ENCODE measurements around the gene BCL2.
A peak's percentile ranks its signal among the peaks of the same experiment; 100 is the strongest.

BCL2 gene

GRCh38 chr18:63325086-63325686 lies 5.6 kb upstream of the BCL2 start:
- DNase-seq: no peak

GRCh38 chr18:63322908-63323634 lies 3.5 kb upstream of the BCL2 start:
- DNase-seq: peak; percentile 90

GRCh38 chr18:63322206-63322605 lies 2.6 kb upstream of the BCL2 start:
- DNase-seq: no peak

GRCh38 chr18:63321291-63321690 lies 1.7 kb upstream of the BCL2 start:
- no peak for DNase-seq

- DNase-seq: no peak
Measured at GRCh38 chr18:63320975-63321265, 1.4 kb upstream of the BCL2 start.

GRCh38 chr18:63320123-63320974 lies 780 bp upstream of the BCL2 start:
- peak; percentile 93 for DNase-seq

GRCh38 chr18:63318889-63319382 lies 633 bp downstream of the BCL2 start:
- DNase-seq: no peak

GRCh38 chr18:63317982-63318888 lies 1.3 kb downstream of the BCL2 start:
- DNase-seq: peak; percentile 75

GRCh38 chr18:63317556-63317946 lies 2.0 kb downstream of the BCL2 start:
- no peak for DNase-seq

- DNase-seq: no peak
Measured at GRCh38 chr18:63316612-63317555, 2.7 kb downstream of the BCL2 start.

- no peak for DNase-seq
Measured at GRCh38 chr18:63315876-63316275, 3.7 kb downstream of the BCL2 start.

- no peak for DNase-seq
Measured at GRCh38 chr18:63315131-63315662, 4.4 kb downstream of the BCL2 start.

GRCh38 chr18:63314062-63314790 lies 5.3 kb downstream of the BCL2 start:
- DNase-seq: no peak

GRCh38 chr18:63313396-63313917 lies 6.1 kb downstream of the BCL2 start:
- no peak for DNase-seq

GRCh38 chr18:63312737-63313395 lies 6.7 kb downstream of the BCL2 start:
- DNase-seq: no peak

- DNase-seq: no peak
Measured at GRCh38 chr18:63312019-63312409, 7.6 kb downstream of the BCL2 start.

GRCh38 chr18:63311118-63312018 lies 8.2 kb downstream of the BCL2 start:
- no peak for DNase-seq

- no peak for DNase-seq
Measured at GRCh38 chr18:63309422-63309821, 10.1 kb downstream of the BCL2 start.

Measured in eye (tissue), 1 donor.